CD4-positive, alpha-beta T cell treated with Interferon alpha-2 for 1 hour (primary cell): Measurements from ENCODE around the gene HAUS8.
"Not testable (repeated sequence)": the region's sequence is repeated elsewhere in the genome, so short reads cannot be mapped to it uniquely, and the experiment has no call there.

Source experiments
- DNase-seq, 2 donors: peaks; one replicate each; pipeline ENCODE4 v3.0.0-alpha.2; 2020 to 2022

HAUS8 gene

GRCh38 chr19:17075035-17075863, at the start of gene HAUS8, which contains the start of gene MYO9B:
HAUS8 (minus strand) TSS chr19:17075452; CDS start chr19:17075422, 30 bp downstream.
MYO9B (plus strand) TSS chr19:17075777; CDS start chr19:17101718, 25,941 bp downstream.
- peak; percentile 100 for DNase-seq

GRCh38 chr19:17124025-17124424, 48.8 kb upstream of the HAUS8 start:
- DNase-seq = no peak

- no peak for DNase-seq
These were observed 47.8 kb upstream of the HAUS8 start for GRCh38 chr19:17123041-17123440.

- DNase-seq = no peak
These were observed 46.6 kb upstream of the HAUS8 start for GRCh38 chr19:17121736-17122293.

GRCh38 chr19:17118957-17119356, 43.7 kb upstream of the HAUS8 start:
- no peak for DNase-seq

- DNase-seq = no peak
These were observed 41.9 kb upstream of the HAUS8 start for GRCh38 chr19:17116996-17117702.

- DNase-seq = no peak
These were observed 39.2 kb upstream of the HAUS8 start for GRCh38 chr19:17114414-17114831.

GRCh38 chr19:17113127-17113785, 38.0 kb upstream of the HAUS8 start:
- no peak for DNase-seq

GRCh38 chr19:17112700-17113099, 37.4 kb upstream of the HAUS8 start:
- no peak for DNase-seq

- DNase-seq = no peak
These were observed 37.0 kb upstream of the HAUS8 start for GRCh38 chr19:17112271-17112670.

GRCh38 chr19:17111766-17112165, 36.5 kb upstream of the HAUS8 start:
- no peak for DNase-seq

- DNase-seq = no peak
These were observed 35.3 kb upstream of the HAUS8 start for GRCh38 chr19:17110599-17110966.

- DNase-seq = peak; percentile 26 to 76
These were observed 34.8 kb upstream of the HAUS8 start for GRCh38 chr19:17109962-17110598.

GRCh38 chr19:17109300-17109699, 34.0 kb upstream of the HAUS8 start:
- DNase-seq = no peak

- no peak for DNase-seq
These were observed 33.2 kb upstream of the HAUS8 start for GRCh38 chr19:17108453-17108784.

- peak in 1 of 2 donors; percentile 64 for DNase-seq
These were observed 32.5 kb upstream of the HAUS8 start for GRCh38 chr19:17107546-17108452.

GRCh38 chr19:17106964-17107363, 31.7 kb upstream of the HAUS8 start:
- DNase-seq = not testable (repeated sequence)

GRCh38 chr19:17105556-17105955, 30.3 kb upstream of the HAUS8 start:
- no peak for DNase-seq

GRCh38 chr19:17104679-17105078, 29.4 kb upstream of the HAUS8 start:
- DNase-seq = no peak

GRCh38 chr19:17103177-17103576, 27.9 kb upstream of the HAUS8 start:
- DNase-seq = peak in 1 of 2 donors; percentile 24
